ENCODE measurements around the gene PTCH1. TPM values are rescaled to one million over a fixed set of nuclear protein-coding genes. Genes with fewer than 3 reads are reported as not detected.

Gene PTCH1
- total RNA-seq, 1 experiment from 2014 or later = 6.6 TPM

DNA sequence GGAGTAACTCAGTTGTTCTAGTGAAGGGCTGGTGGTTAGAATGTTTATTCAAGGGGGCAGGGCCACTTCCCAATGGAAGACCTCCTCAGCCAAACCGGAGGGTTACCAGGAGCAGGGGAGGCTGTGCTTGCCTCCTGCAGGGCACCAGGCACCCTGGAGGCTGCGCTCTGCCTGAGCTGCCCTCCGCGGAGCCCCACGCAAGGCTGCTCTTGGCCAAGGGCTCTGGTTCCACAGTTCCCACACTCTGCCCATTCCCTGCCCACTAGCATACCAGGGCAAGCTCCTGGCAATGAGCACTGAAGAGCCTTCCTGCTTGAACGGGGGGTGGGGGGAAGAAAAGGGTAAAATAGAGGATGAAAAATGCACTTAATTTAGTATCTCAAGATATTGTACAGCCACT, 35.5 kb upstream of the PTCH1 start:
- intact Hi-C loops (cut with micrococcal nuclease; ENCODE audit: unreplicated experiment) = no loop called here

DNA sequence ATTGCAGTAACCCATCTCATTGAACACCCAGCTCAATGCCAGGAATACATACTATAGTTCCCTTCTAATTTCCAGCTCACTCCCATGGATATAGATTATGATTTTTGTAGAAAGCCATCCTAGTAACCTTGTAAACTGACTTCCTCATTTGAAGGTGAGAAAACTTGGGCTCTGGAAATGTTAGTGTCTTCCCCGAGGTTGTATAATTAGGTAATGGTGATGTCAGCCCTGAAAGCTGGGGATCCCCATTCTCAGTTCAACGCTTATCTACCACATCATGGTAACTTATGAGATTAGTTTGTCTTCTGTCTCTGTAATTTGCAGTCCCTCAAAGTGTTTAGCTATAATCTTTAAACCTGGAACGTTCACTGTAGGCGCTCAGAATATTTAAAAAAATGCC, 34.6 kb upstream of the PTCH1 start:
- intact Hi-C loops (cut with micrococcal nuclease; ENCODE audit: unreplicated experiment) (no loop called here), in situ Hi-C loops (cut with HindIII; ENCODE audit: low pct_unique_long_range_greater_than_20kb, low sequenced_read_pairs) (no loop called here)
- BruUV-seq (replicated peaks) = no TSS peak
- CTCF ChIA-PET = no interaction called here
- Histone ChIP-seq H3K27ac (ENCODE audit: low read length) (no peak overlapping the region), H3K4me3 (ENCODE audit: low read depth in 2 of 2, low read length in 2 of 2) (no peak overlapping the region), H3K27me3 (ENCODE audit: control insufficient read depth, insufficient read depth, low read length) (no peaks in the 10 kb centered on the region), H3K9me3 (ENCODE audit: control insufficient read depth, insufficient read depth, low read depth, low read length) (no peaks in the 10 kb centered on the region), H3K4me1 (ENCODE audit: control insufficient read depth, insufficient read depth, low read length) (no peaks in the 10 kb centered on the region), H3K36me3 (ENCODE audit: control insufficient read depth, insufficient read depth, low read length) (no peaks in the 10 kb centered on the region)
- no peak for TF ChIP-seq TCF7L2 (IDR thresholded peaks at IDR 0.05; ENCODE audit: low read depth, low read length)
- TF ChIP-seq SIN3A (IDR thresholded peaks at IDR 0.05; ENCODE audit: borderline replicate concordance, insufficient read depth, low read depth, low read length) = no peak
- TF ChIP-seq, protein P1, sequence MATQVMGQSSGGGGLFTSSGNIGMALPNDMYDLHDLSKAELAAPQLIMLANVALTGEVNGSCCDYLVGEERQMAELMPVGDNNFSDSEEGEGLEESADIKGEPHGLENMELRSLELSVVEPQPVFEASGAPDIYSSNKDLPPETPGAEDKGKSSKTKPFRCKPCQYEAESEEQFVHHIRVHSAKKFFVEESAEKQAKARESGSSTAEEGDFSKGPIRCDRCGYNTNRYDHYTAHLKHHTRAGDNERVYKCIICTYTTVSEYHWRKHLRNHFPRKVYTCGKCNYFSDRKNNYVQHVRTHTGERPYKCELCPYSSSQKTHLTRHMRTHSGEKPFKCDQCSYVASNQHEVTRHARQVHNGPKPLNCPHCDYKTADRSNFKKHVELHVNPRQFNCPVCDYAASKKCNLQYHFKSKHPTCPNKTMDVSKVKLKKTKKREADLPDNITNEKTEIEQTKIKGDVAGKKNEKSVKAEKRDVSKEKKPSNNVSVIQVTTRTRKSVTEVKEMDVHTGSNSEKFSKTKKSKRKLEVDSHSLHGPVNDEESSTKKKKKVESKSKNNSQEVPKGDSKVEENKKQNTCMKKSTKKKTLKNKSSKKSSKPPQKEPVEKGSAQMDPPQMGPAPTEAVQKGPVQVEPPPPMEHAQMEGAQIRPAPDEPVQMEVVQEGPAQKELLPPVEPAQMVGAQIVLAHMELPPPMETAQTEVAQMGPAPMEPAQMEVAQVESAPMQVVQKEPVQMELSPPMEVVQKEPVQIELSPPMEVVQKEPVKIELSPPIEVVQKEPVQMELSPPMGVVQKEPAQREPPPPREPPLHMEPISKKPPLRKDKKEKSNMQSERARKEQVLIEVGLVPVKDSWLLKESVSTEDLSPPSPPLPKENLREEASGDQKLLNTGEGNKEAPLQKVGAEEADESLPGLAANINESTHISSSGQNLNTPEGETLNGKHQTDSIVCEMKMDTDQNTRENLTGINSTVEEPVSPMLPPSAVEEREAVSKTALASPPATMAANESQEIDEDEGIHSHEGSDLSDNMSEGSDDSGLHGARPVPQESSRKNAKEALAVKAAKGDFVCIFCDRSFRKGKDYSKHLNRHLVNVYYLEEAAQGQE (IDR thresholded peaks at IDR 0.05; ENCODE audit: insufficient read depth in 1 of 2, low read depth in 2 of 2, low read length in 1 of 2) = no peak
- TF ChIP-seq, protein P2, sequence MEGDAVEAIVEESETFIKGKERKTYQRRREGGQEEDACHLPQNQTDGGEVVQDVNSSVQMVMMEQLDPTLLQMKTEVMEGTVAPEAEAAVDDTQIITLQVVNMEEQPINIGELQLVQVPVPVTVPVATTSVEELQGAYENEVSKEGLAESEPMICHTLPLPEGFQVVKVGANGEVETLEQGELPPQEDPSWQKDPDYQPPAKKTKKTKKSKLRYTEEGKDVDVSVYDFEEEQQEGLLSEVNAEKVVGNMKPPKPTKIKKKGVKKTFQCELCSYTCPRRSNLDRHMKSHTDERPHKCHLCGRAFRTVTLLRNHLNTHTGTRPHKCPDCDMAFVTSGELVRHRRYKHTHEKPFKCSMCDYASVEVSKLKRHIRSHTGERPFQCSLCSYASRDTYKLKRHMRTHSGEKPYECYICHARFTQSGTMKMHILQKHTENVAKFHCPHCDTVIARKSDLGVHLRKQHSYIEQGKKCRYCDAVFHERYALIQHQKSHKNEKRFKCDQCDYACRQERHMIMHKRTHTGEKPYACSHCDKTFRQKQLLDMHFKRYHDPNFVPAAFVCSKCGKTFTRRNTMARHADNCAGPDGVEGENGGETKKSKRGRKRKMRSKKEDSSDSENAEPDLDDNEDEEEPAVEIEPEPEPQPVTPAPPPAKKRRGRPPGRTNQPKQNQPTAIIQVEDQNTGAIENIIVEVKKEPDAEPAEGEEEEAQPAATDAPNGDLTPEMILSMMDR (IDR thresholded peaks at IDR 0.05) = no peak
- TF ChIP-seq POLR2AphosphoS5 (IDR thresholded peaks at IDR 0.05; ENCODE audit: low read depth, low read length) = no peak
- ATAC-seq = no peak
- no peak for DNase-seq (ENCODE audit: low read depth, low spot score)
- POLR2A ChIA-PET = interaction anchor here (0.6 kb wide), 1 partner anchor 535 kb away, joined by 6 read pairs; no protein-coding TSS in a partner anchor

More for the DNA sequence above, 35.5 kb upstream of the PTCH1 start:
- H3K4me3 ChIP-seq (ENCODE audit: low read depth in 2 of 2, low read length in 2 of 2) = no peak overlapping the region
- DNase-seq (ENCODE audit: low read depth, low spot score) = no peak
- ChIA-PET CTCF (no interaction called here), POLR2A (no interaction called here)
- TF ChIP-seq TCF7L2 (IDR thresholded peaks at IDR 0.05; ENCODE audit: low read depth, low read length) (no peak), SIN3A (IDR thresholded peaks at IDR 0.05; ENCODE audit: borderline replicate concordance, insufficient read depth, low read depth, low read length) (no peak), POLR2AphosphoS5 (IDR thresholded peaks at IDR 0.05; ENCODE audit: low read depth, low read length) (no peak)
- TF ChIP-seq, protein P2 (IDR thresholded peaks at IDR 0.05) = no peak
- TF ChIP-seq, protein P1 (IDR thresholded peaks at IDR 0.05; ENCODE audit: insufficient read depth in 1 of 2, low read depth in 2 of 2, low read length in 1 of 2) = no peak
- H3K4me1 ChIP-seq (ENCODE audit: control insufficient read depth, insufficient read depth, low read length) = no peaks in the 10 kb centered on the region
- H3K9me3 ChIP-seq (ENCODE audit: control insufficient read depth, insufficient read depth, low read depth, low read length) = no peaks in the 10 kb centered on the region
- no peak overlapping the region for H3K27ac ChIP-seq (ENCODE audit: low read length)
- no TSS peak for BruUV-seq (replicated peaks)
- H3K36me3 ChIP-seq (ENCODE audit: control insufficient read depth, insufficient read depth, low read length) = no peaks in the 10 kb centered on the region
- no peak for ATAC-seq
- no peaks in the 10 kb centered on the region for H3K27me3 ChIP-seq (ENCODE audit: control insufficient read depth, insufficient read depth, low read length)
- in situ Hi-C loops (cut with HindIII; ENCODE audit: low pct_unique_long_range_greater_than_20kb, low sequenced_read_pairs) = no loop called here

Measured in Panc1 (cell line).